T-helper 2 cell (primary cell): ENCODE results near the gene ALDOA.
"Not testable (repeated sequence)": the region's sequence is repeated elsewhere in the genome, so short reads cannot be mapped to it uniquely, and the experiment has no call there.

Experiments used
- DNase-seq, 5 experiments: peaks; one replicate each; pipeline versions ENCODE4 v3.0.0 to v3.0.0-alpha.2; 2012 to 2022
- total RNA-seq, 2 donors: gene quantifications; one replicate each; lab custom pipeline; 2026; lab: John Stamatoyannopoulos, UW

ALDOA gene
- total RNA-seq = 19.0 to 19.4 reads per million in 2 donors

GRCh38 chr16:30065102-30065942 lies at the start of gene ALDOA:
Gene ALDOA, plus strand, starts transcription at chr16:30065760. Its CDS starts 1,138 bp downstream, at chr16:30066898.
- DNase-seq = peak; percentile 83 to 99 (median 93)

GRCh38 chr16:30016555-30017276 lies 48.8 kb upstream of the ALDOA start:
- DNase-seq = no peak

- DNase-seq = no peak
Observed at GRCh38 chr16:30017277-30017656, 48.3 kb upstream of the ALDOA start.

GRCh38 chr16:30017937-30018336 lies 47.6 kb upstream of the ALDOA start:
- DNase-seq = not testable (repeated sequence)

GRCh38 chr16:30018731-30019158 lies 46.8 kb upstream of the ALDOA start:
- DNase-seq = no peak

- no peak for DNase-seq
Observed at GRCh38 chr16:30022887-30023286, 42.7 kb upstream of the ALDOA start, which contains the start of gene C16orf92. Gene C16orf92, plus strand, starts transcription at chr16:30023198. Its CDS starts 143 bp downstream, at chr16:30023341.

- no peak for DNase-seq
Observed at GRCh38 chr16:30023586-30023985, 42.0 kb upstream of the ALDOA start.

GRCh38 chr16:30024451-30024850 lies 41.1 kb upstream of the ALDOA start:
- DNase-seq = no peak

GRCh38 chr16:30025156-30025555 lies 40.4 kb upstream of the ALDOA start:
- DNase-seq = no peak

GRCh38 chr16:30025574-30025973 lies 40.0 kb upstream of the ALDOA start:
- no peak for DNase-seq

GRCh38 chr16:30026449-30026848 lies 39.1 kb upstream of the ALDOA start:
- no peak for DNase-seq

- no peak for DNase-seq
Observed at GRCh38 chr16:30027588-30028437, 37.7 kb upstream of the ALDOA start.

- DNase-seq = no peak
Observed at GRCh38 chr16:30028438-30029076, 37.0 kb upstream of the ALDOA start.

GRCh38 chr16:30030011-30030685 lies 35.4 kb upstream of the ALDOA start:
- no peak for DNase-seq

GRCh38 chr16:30030841-30031413 lies 34.6 kb upstream of the ALDOA start, which contains the start of gene TLCD3B:
Gene TLCD3B, minus strand, starts transcription at chr16:30031271. Its CDS starts 744 bp downstream, at chr16:30030527.
- no peak for DNase-seq

- DNase-seq = no peak
Observed at GRCh38 chr16:30031477-30031918, 34.1 kb upstream of the ALDOA start.

- DNase-seq = peak in 4 of 5 experiments; percentile 39 to 65 (median 48)
Observed at GRCh38 chr16:30032083-30032819, 33.3 kb upstream of the ALDOA start.

GRCh38 chr16:30033270-30033669 lies 32.3 kb upstream of the ALDOA start:
- DNase-seq = no peak

- DNase-seq = no peak
Observed at GRCh38 chr16:30040221-30040620, 25.3 kb upstream of the ALDOA start.

- DNase-seq = not testable (repeated sequence)
Observed at GRCh38 chr16:30040690-30041089, 24.9 kb upstream of the ALDOA start.
